B cell (primary cell): Measurements from ENCODE around the gene ZDHHC4.

Source experiments
- EZH2 ChIP-seq: IDR thresholded peaks from 2 replicates; pipeline ENCODE4 v1.6.1; 2012; ENCODE audit warnings: borderline replicate concordance, low read depth, mild to moderate bottlenecking, moderate library complexity, low read length; ENCODE audit not compliant: insufficient read depth, poor library complexity, severe bottlenecking
- TF ChIP-seq, protein P1 (sequence below): fragments of 200-600 bp; IDR thresholded peaks from one replicate; pipeline ENCODE4 v1.8.0; 2022; ENCODE audit warnings: antibody characterized with exemption, mild to moderate bottlenecking

DNA sequence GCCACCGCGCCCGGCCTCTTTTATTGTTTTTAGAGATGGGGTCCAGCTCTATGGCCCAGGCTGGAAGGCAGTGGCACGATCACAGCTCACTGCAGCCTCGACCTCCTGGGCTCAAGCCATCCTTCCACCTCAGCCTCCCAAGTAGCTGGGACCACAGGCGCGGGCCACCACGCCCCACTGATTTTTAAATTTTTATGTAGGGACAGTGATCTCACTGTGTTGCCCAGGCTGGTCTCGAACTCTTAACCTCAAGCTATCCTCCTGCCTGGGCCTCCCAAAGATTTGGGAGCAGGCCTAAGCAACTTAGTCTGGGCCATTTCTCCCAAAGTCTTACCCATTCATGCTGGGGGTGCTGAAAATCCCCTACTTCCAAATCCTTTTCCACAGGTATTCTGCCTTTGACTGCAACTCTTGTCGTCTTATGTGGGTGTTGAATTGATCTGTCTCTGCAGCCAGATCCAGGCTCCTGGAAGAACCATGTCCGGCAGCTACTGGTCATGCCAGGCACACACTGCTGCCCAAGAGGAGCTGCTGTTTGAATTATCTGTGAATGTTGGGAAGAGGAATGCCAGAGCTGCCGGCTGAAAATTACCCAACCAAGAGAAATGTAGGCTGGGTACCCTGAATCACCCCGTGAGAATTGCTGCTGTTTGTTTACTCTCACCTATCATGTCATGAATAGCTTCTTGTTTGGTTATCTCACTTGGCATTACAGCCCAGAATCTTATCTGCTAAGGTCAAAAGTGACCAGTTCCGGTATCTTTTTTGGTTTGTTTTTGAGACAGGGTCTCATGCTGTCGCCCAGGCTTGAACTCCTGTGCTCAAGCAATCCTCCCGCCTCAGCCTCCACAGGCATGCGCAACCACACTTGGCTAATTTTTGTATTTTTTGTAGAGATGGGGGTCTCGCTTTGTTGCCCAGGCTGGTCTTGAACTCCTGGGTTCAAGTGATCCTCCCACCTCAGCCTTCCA, 1.1 kb downstream of the ZDHHC4 start:
- TF ChIP-seq, protein P1, sequence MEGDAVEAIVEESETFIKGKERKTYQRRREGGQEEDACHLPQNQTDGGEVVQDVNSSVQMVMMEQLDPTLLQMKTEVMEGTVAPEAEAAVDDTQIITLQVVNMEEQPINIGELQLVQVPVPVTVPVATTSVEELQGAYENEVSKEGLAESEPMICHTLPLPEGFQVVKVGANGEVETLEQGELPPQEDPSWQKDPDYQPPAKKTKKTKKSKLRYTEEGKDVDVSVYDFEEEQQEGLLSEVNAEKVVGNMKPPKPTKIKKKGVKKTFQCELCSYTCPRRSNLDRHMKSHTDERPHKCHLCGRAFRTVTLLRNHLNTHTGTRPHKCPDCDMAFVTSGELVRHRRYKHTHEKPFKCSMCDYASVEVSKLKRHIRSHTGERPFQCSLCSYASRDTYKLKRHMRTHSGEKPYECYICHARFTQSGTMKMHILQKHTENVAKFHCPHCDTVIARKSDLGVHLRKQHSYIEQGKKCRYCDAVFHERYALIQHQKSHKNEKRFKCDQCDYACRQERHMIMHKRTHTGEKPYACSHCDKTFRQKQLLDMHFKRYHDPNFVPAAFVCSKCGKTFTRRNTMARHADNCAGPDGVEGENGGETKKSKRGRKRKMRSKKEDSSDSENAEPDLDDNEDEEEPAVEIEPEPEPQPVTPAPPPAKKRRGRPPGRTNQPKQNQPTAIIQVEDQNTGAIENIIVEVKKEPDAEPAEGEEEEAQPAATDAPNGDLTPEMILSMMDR = no peak
- no peak for TF ChIP-seq EZH2
